C4-2B (cell line): Measurements from ENCODE around the gene SAMM50.

ENCODE experiments used
- CTCF ChIP-seq: fragments of 450-650 bp; conservative IDR thresholded peaks from 2 replicates; pipeline ENCODE4 v1.5.1; 2017; ENCODE audit warnings: mild to moderate bottlenecking
- ZFX ChIP-seq: fragments of 450-650 bp; IDR thresholded peaks from 2 replicates; pipeline ENCODE4 v1.6.1; 2017

DNA sequence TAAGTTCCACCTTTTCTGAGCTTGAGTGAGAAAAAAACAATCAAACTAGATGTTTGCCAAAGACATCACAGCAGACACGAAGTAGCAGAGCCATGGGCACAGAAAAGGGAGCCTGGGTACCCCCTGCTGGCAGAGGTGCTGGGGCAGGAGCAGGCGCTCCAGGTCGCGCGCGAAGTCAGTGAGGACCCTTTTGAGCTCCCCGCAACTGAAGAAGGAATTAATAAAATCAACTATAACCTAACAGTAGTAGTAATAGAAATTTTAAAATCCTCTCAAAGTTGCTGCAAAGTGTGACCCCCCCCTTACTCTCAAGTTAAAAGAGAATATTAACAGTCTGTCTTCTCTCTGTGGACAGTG lies 48.8 kb downstream of the SAMM50 start:
- TF ChIP-seq CTCF (no peak), ZFX (no peak)
